Nephron (organoid): Measurements from ENCODE around the gene UST.

Experiments used
- H3K27ac Mint-ChIP-seq, 3 experiments: 2 replicates each; pipeline ENCODE4 v1.8.0; 2020; ENCODE audit warnings: mixed read lengths in 3 of 3, mild to moderate bottlenecking in 2 of 3, moderate library complexity in 1 of 3
- H3K27me3 Mint-ChIP-seq: 2 replicates; pipeline ENCODE4 v1.8.0; 2021; ENCODE audit warnings: low read depth, mild to moderate bottlenecking, moderate library complexity, mixed read lengths
- H3K36me3 Mint-ChIP-seq: 2 replicates; pipeline ENCODE4 v1.8.0; 2020; ENCODE audit warnings: low read depth, mixed read lengths
- H3K4me1 Mint-ChIP-seq: 2 replicates; pipeline ENCODE4 v1.8.0; 2020; ENCODE audit warnings: mixed read lengths
- H3K4me3 Mint-ChIP-seq, 3 experiments: 2 replicates each; pipeline ENCODE4 v1.8.0; 2020; ENCODE audit warnings: mild to moderate bottlenecking in 3 of 3, mixed read lengths in 3 of 3, moderate library complexity in 2 of 3
- H3K9me3 Mint-ChIP-seq: 2 replicates; pipeline ENCODE4 v1.8.0; 2020; ENCODE audit warnings: mixed read lengths
- CTCF ChIP-seq, 3 experiments: fragments of 200-600 bp; sonication (generic); IDR thresholded peaks; one replicate each; pipeline ENCODE4 v1.5.0; 2021; ENCODE audit warnings: antibody characterized with exemption in 3 of 3; ENCODE audit not compliant: unreplicated experiment in 3 of 3

Gene UST

GRCh38 chr6:148888856-148889255 lies 142.0 kb downstream of the UST start:
- H3K9me3 Mint-ChIP-seq = no peaks in the 10 kb centered on the region
- no peak for TF ChIP-seq CTCF (IDR thresholded peaks at IDR 0.05; ENCODE audit: unreplicated experiment in 3 of 3)
- no peak overlapping the region for H3K4me3 Mint-ChIP-seq
- peak overlapping the region in 2 of 3 experiments; percentile 7 to 65 for H3K27ac Mint-ChIP-seq
- peaks cover 37% of the 10 kb centered on the region for H3K4me1 Mint-ChIP-seq
- peaks cover 3% of the 10 kb centered on the region for H3K27me3 Mint-ChIP-seq
- peaks cover 4% of the 10 kb centered on the region for H3K36me3 Mint-ChIP-seq

GRCh38 chr6:148890096-148890495 lies 143.3 kb downstream of the UST start:
- Mint-ChIP-seq H3K4me3 (no peak overlapping the region), H3K27me3 (peaks cover 3% of the 10 kb centered on the region), H3K4me1 (peaks cover 37% of the 10 kb centered on the region)

GRCh38 chr6:148890652-148891404 lies 144.0 kb downstream of the UST start:
- no peak overlapping the region for H3K4me3 Mint-ChIP-seq
- peaks cover 7% of the 10 kb centered on the region for H3K36me3 Mint-ChIP-seq
- no peaks in the 10 kb centered on the region for H3K9me3 Mint-ChIP-seq
- TF ChIP-seq CTCF (IDR thresholded peaks at IDR 0.05; ENCODE audit: unreplicated experiment in 3 of 3) = no peak
- H3K4me1 Mint-ChIP-seq = peaks cover 37% of the 10 kb centered on the region
- H3K27me3 Mint-ChIP-seq = peaks cover 3% of the 10 kb centered on the region
- H3K27ac Mint-ChIP-seq = peak overlapping the region in 2 of 3 experiments; percentile 27 to 42

More at GRCh38 chr6:148890096-148890495, 143.3 kb downstream of the UST start:
- TF ChIP-seq CTCF (IDR thresholded peaks at IDR 0.05; ENCODE audit: unreplicated experiment in 3 of 3) = no peak
- H3K36me3 Mint-ChIP-seq = peaks cover 4% of the 10 kb centered on the region
- no peaks in the 10 kb centered on the region for H3K9me3 Mint-ChIP-seq
- peak overlapping the region in 1 of 3 experiments; percentile 42 for H3K27ac Mint-ChIP-seq

GRCh38 chr6:148891405-148891783 lies 144.6 kb downstream of the UST start:
- Mint-ChIP-seq H3K36me3 (peaks cover 7% of the 10 kb centered on the region), H3K27me3 (peaks cover 3% of the 10 kb centered on the region), H3K4me1 (peaks cover 37% of the 10 kb centered on the region), H3K9me3 (no peaks in the 10 kb centered on the region), H3K27ac (peak overlapping the region in 2 of 3 experiments; percentile 27 to 42), H3K4me3 (no peak overlapping the region)
- no peak for TF ChIP-seq CTCF (IDR thresholded peaks at IDR 0.05; ENCODE audit: unreplicated experiment in 3 of 3)

- Mint-ChIP-seq H3K4me1 (peaks cover 37% of the 10 kb centered on the region), H3K27ac (no peak overlapping the region), H3K9me3 (no peaks in the 10 kb centered on the region), H3K36me3 (peaks cover 7% of the 10 kb centered on the region), H3K27me3 (peaks cover 3% of the 10 kb centered on the region), H3K4me3 (no peak overlapping the region)
- TF ChIP-seq CTCF (IDR thresholded peaks at IDR 0.05; ENCODE audit: unreplicated experiment in 3 of 3) = no peak
Observed at GRCh38 chr6:148892247-148892646, 145.4 kb downstream of the UST start.

- TF ChIP-seq CTCF (IDR thresholded peaks at IDR 0.05; ENCODE audit: unreplicated experiment in 3 of 3) = no peak
- Mint-ChIP-seq H3K4me3 (no peak overlapping the region), H3K36me3 (peaks cover 4% of the 10 kb centered on the region), H3K9me3 (no peaks in the 10 kb centered on the region), H3K27ac (no peak overlapping the region), H3K27me3 (peaks cover 3% of the 10 kb centered on the region), H3K4me1 (peaks cover 33% of the 10 kb centered on the region)
Observed at GRCh38 chr6:148893073-148893472, 146.2 kb downstream of the UST start.
